ENCODE data around the gene EMID1. TPM values are rescaled to one million over a fixed set of nuclear protein-coding genes. Genes with fewer than 3 reads are reported as not detected.

The EMID1 gene
- total RNA-seq, 1 experiment from 2014 or later: 5.4 TPM

- no peaks in the 10 kb centered on the region for H3K79me2 ChIP-seq (ENCODE audit: insufficient read depth, low read length)
- no peaks in the 10 kb centered on the region for H3K9me3 ChIP-seq (ENCODE audit: control insufficient read depth, low read depth, low read length)
- TF ChIP-seq CTCF (conservative IDR thresholded peaks at IDR 0.05): no peak
- peaks cover 3 to 8% of the 10 kb centered on the region in 2 experiments; a peak in 2 of 4 replicates for H3K4me1 Mint-ChIP-seq
- no peak overlapping the region for H3K14ac ChIP-seq (ENCODE audit: insufficient read depth, low read length)
- H4K91ac ChIP-seq (ENCODE audit: insufficient read length, low read depth, low read length): no peak overlapping the region
- no CpG with 5 or more reads among the region's 19 CpGs for WGBS (ENCODE audit: extremely low coverage, insufficient read length, low lambda C conversion rate)
- H3T11ph ChIP-seq (ENCODE audit: low read length): no peak overlapping the region
- H3K4me1 ChIP-seq (ENCODE audit: insufficient read depth, low read length): no peaks in the 10 kb centered on the region
- no peak overlapping the region for H2BK12ac ChIP-seq (ENCODE audit: insufficient read length, low read depth, low read length)
- peaks cover 47 to 71% (median 55%) of the 10 kb centered on the region in 3 experiments; a peak in 6 of 7 replicates for H3K36me3 Mint-ChIP-seq (ENCODE audit: insufficient read depth in 1 of 3, low read depth in 3 of 3)
- H3K9ac ChIP-seq (ENCODE audit: extremely low read depth, insufficient read length, low read length): no peak overlapping the region
- no peaks in the 10 kb centered on the region for H4K20me1 ChIP-seq (ENCODE audit: control insufficient read depth, insufficient read depth, insufficient read length)
- H3K23ac ChIP-seq (ENCODE audit: insufficient read length, low read depth, low read length): no peak overlapping the region
- no peak overlapping the region for H3K4ac ChIP-seq (ENCODE audit: low read depth, low read length)
- H3K23me2 ChIP-seq (ENCODE audit: insufficient read length, low read depth, low read length, poor library complexity, severe bottlenecking): no peaks in the 10 kb centered on the region
- no peak overlapping the region for H2AFZ ChIP-seq (ENCODE audit: low read length)
- no peak overlapping the region for H3K56ac ChIP-seq (ENCODE audit: insufficient read length, low read depth, low read length)
- no peak for DNase-seq
- no peak overlapping the region for H3K27ac ChIP-seq (ENCODE audit: insufficient read length, low read depth, low read length)
- peak overlapping the region in 2 of 3 experiments; percentile 19 to 59; a peak in 4 of 7 replicates for H3K27ac Mint-ChIP-seq
- no peak overlapping the region for H2BK5ac ChIP-seq (ENCODE audit: insufficient read length, low read length)
- H3K27me3 ChIP-seq (ENCODE audit: insufficient read depth, low read length): no peaks in the 10 kb centered on the region
- H2BK15ac ChIP-seq (ENCODE audit: low read depth, low read length): no peak overlapping the region
- H3K4me2 ChIP-seq (ENCODE audit: insufficient read depth, insufficient read length, low read length): no peak overlapping the region
- no peak overlapping the region for H4K5ac ChIP-seq (ENCODE audit: insufficient read length, low read depth, low read length)
- H3K9me3 Mint-ChIP-seq: peaks cover 0 to 3% of the 10 kb centered on the region in 2 experiments; a peak in 1 of 5 replicates
- H3K27me3 Mint-ChIP-seq (ENCODE audit: low read depth): peaks cover under 1% of the 10 kb centered on the region
- H4K8ac ChIP-seq (replicated peaks; ENCODE audit: insufficient read length, low read depth, low read length): no peak overlapping the region
- no peak overlapping the region for H2BK120ac ChIP-seq (ENCODE audit: low read depth, low read length, poor library complexity, severe bottlenecking)
- H3K4me3 Mint-ChIP-seq: no peak overlapping the region; a peak in 2 of 5 replicates
- H2BK20ac ChIP-seq (ENCODE audit: low read depth, low read length, poor library complexity, severe bottlenecking): no peak overlapping the region
- no peaks in the 10 kb centered on the region for H3K79me1 ChIP-seq (ENCODE audit: insufficient read depth, low read depth, low read length, poor library complexity, severe bottlenecking)
- H2AK5ac ChIP-seq (ENCODE audit: insufficient read length, low read length): no peak overlapping the region
- H3K18ac ChIP-seq (ENCODE audit: insufficient read length, low read depth, low read length): no peak overlapping the region
Measured at GRCh38 chr22:29299136-29299900, 93.6 kb downstream of the EMID1 start.

Data from H9 (cell line).